ENCODE results near the gene BTG2. TPM values are rescaled to one million over a fixed set of nuclear protein-coding genes. Genes with fewer than 3 reads are reported as not detected.

Gene BTG2
- total and polyA plus RNA-seq, 12 donors, result 11.4 to 175 (median 49.3) TPM

GRCh38 chr1:203300441-203301330 lies 4.6 kb upstream of the BTG2 start:
- H3K27ac ChIP-seq, result no peak overlapping the region

GRCh38 chr1:203301331-203301668 lies 4.0 kb upstream of the BTG2 start:
- intact Hi-C loops (cut with DNase I), result no loop called here
- no peak for DNase-seq
- peaks cover 0 to 9% of the 10 kb centered on the region in 2 donors for H3K4me1 ChIP-seq (replicated peaks in 1 of 2)
- H3K27ac ChIP-seq, result no peak overlapping the region
- no peak for TF ChIP-seq CTCF (IDR thresholded peaks at IDR 0.05)
- TF ChIP-seq POLR2A (IDR thresholded peaks at IDR 0.05), result no peak
- H3K9me3 ChIP-seq (replicated peaks in 1 of 3), result no peaks in the 10 kb centered on the region
- no peaks in the 10 kb centered on the region for H3K36me3 ChIP-seq (replicated peaks in 1 of 2)
- no peak overlapping the region for H3K4me3 ChIP-seq
- H3K27me3 ChIP-seq, result no peaks in the 10 kb centered on the region

More at GRCh38 chr1:203300441-203301330, 4.6 kb upstream of the BTG2 start:
- DNase-seq, result no peak
- 67 to 72% (median 69%) methylated on average over 11 of the region's 11 CpGs for WGBS, 4 donors
- no peaks in the 10 kb centered on the region for H3K9me3 ChIP-seq (replicated peaks in 1 of 3)
- TF ChIP-seq POLR2A (IDR thresholded peaks at IDR 0.05) (no peak), CTCF (IDR thresholded peaks at IDR 0.05) (no peak)
- peaks cover 0 to 9% of the 10 kb centered on the region in 2 donors for H3K4me1 ChIP-seq (replicated peaks in 1 of 2)
- H3K36me3 ChIP-seq (replicated peaks in 1 of 2), result no peaks in the 10 kb centered on the region
- no peaks in the 10 kb centered on the region for H3K27me3 ChIP-seq
- intact Hi-C loops (cut with DNase I), result no loop called here
- H3K4me3 ChIP-seq, result no peak overlapping the region

- intact Hi-C loops (cut with DNase I), result no loop called here
- peaks cover 0 to 6% of the 10 kb centered on the region in 2 donors for H3K36me3 ChIP-seq (replicated peaks in 1 of 2)
- no peaks in the 10 kb centered on the region for H3K9me3 ChIP-seq (replicated peaks in 1 of 3)
- no peaks in the 10 kb centered on the region for H3K27me3 ChIP-seq
- TF ChIP-seq POLR2A (IDR thresholded peaks at IDR 0.05) (no peak), CTCF (IDR thresholded peaks at IDR 0.05) (no peak)
- no peak for DNase-seq
- WGBS, 4 donors, result 85 to 93% (median 92%) methylated on average over 6 to 7 of the region's 7 CpGs
- H3K4me3 ChIP-seq, result no peak overlapping the region
- H3K4me1 ChIP-seq (replicated peaks in 1 of 2), result peaks cover 7 to 16% of the 10 kb centered on the region in 2 donors
- H3K27ac ChIP-seq, result no peak overlapping the region
Measured at GRCh38 chr1:203302456-203302855, 2.9 kb upstream of the BTG2 start.

GRCh38 chr1:203302894-203303293 lies 2.4 kb upstream of the BTG2 start:
- Histone ChIP-seq H3K4me3 (no peak overlapping the region), H3K9me3 (replicated peaks in 1 of 3) (no peaks in the 10 kb centered on the region), H3K36me3 (replicated peaks in 1 of 2) (peaks cover 0 to 10% of the 10 kb centered on the region in 2 donors), H3K27ac (no peak overlapping the region), H3K4me1 (replicated peaks in 1 of 2) (peaks cover 11 to 20% of the 10 kb centered on the region in 2 donors), H3K27me3 (no peaks in the 10 kb centered on the region)
- no peak for DNase-seq
- intact Hi-C loops (cut with DNase I), result no loop called here
- no peak for TF ChIP-seq CTCF (IDR thresholded peaks at IDR 0.05)
- no peak for TF ChIP-seq POLR2A (IDR thresholded peaks at IDR 0.05)
- 60 to 79% (median 71%) methylated on average over 3 of the region's 3 CpGs for WGBS, 4 donors

Measured in adrenal gland (tissue), 12 donors.